IPS DF 6.9 (cell line): Measurements from ENCODE around the gene SMIM41.

Source experiments
- DNase-seq: peaks from one replicate; pipeline ENCODE4 v3.0.0-alpha.2; 2013; ENCODE audit warnings: low read depth, low spot score
- H3K27ac ChIP-seq: one replicate; pipeline ENCODE4 v1.5.1; 2013; ENCODE audit warnings: low read length, control low read depth
- H3K27me3 ChIP-seq: 2 replicates; pipeline ENCODE4 v1.6.1; 2013; ENCODE audit warnings: mild to moderate bottlenecking, low read length; ENCODE audit not compliant: control insufficient read depth, insufficient read depth
- H3K36me3 ChIP-seq: 2 replicates; pipeline ENCODE4 v1.6.1; 2013; ENCODE audit warnings: low read length; ENCODE audit not compliant: control insufficient read depth, insufficient read depth
- H3K4me1 ChIP-seq: 2 replicates; pipeline ENCODE4 v1.6.1; 2013; ENCODE audit warnings: low read length; ENCODE audit not compliant: control insufficient read depth, insufficient read depth
- H3K4me3 ChIP-seq: 2 replicates; pipeline ENCODE4 v1.5.1; 2013; ENCODE audit warnings: mild to moderate bottlenecking, low read length
- H3K9me3 ChIP-seq: 2 replicates; pipeline ENCODE4 v1.6.1; 2013; ENCODE audit warnings: low read length, inconsistent platforms; ENCODE audit not compliant: control insufficient read depth, insufficient read depth
- WGBS: extraction: QIAGEN DNeasy Blood & Tissue Kit; methylation state at CpG from one replicate; pipeline ENCODE4 v1.1.7; 2013; ENCODE audit warnings: mixed read lengths, missing lambda C conversion rate; ENCODE audit not compliant: insufficient read length, insufficient coverage; 5-methylcytosine and 5-hydroxymethylcytosine counted together

The SMIM41 gene

DNA sequence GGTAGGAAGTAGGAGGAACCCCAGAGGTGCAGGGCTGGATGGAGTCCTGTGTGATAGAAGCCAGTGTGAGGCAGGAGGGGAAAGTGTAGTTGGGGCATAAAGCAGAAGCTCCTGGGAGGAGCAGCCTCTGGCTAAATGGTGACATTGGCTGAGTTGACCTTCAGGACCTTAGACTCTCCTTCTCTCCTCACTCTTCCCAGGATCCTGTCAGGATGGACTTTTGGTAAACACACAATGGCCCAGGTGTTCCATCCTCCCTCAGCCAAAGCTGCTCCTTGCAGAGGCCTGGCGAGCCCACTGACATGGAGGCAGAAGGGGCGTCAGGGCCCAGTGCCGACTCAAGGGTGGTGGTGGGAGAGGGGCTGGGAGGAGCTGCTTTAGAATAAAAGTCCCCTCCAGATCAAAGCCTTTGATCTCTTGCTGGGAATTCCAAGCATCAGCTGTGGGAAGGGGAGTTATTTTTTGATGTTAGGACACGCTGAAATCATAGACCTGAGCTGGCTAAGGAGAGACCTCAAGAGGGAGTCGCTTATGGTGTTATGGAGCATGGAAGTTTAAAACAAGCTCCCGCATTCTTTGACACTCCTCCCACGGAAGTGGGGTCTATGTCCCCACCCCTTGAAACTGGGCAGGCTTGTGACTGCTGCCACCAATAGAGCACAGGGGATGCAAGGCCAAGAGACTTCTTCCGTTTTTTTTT lies 44.1 kb downstream of the SMIM41 start:
- Histone ChIP-seq H3K27ac (no peak overlapping the region), H3K9me3 (no peaks in the 10 kb centered on the region), H3K4me1 (peaks cover 30% of the 10 kb centered on the region), H3K27me3 (no peaks in the 10 kb centered on the region), H3K4me3 (no peak overlapping the region), H3K36me3 (no peaks in the 10 kb centered on the region)
- no peak for DNase-seq
- no CpG with 5 or more reads among the region's 8 CpGs for WGBS

DNA sequence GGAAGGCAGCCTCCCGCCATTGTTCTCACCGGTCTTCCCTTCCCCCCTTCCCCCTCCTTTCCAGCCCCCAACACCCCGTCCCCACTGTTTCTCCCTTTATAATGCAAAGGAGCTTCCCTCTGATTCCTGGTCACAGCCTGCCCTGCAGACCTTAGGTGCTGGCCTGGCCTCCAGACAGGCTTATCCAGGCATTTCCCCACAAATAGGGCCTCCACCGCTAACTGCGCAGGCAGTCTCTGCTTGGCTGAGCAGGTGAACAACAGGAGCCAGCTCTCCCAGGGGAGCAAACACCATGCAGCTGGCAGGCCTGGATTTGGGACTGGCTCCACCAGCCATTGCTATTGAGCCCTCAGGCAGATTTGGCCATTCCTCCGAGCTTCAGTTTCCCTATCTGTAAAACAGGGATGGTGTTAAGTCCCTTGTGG lies 46.0 kb downstream of the SMIM41 start:
- Histone ChIP-seq H3K4me1 (peaks cover 25% of the 10 kb centered on the region), H3K27me3 (no peaks in the 10 kb centered on the region), H3K4me3 (no peak overlapping the region), H3K9me3 (no peaks in the 10 kb centered on the region), H3K36me3 (no peaks in the 10 kb centered on the region), H3K27ac (peak overlapping the region; percentile 75)
- no peak for DNase-seq
- no CpG with 5 or more reads among the region's 6 CpGs for WGBS

DNA sequence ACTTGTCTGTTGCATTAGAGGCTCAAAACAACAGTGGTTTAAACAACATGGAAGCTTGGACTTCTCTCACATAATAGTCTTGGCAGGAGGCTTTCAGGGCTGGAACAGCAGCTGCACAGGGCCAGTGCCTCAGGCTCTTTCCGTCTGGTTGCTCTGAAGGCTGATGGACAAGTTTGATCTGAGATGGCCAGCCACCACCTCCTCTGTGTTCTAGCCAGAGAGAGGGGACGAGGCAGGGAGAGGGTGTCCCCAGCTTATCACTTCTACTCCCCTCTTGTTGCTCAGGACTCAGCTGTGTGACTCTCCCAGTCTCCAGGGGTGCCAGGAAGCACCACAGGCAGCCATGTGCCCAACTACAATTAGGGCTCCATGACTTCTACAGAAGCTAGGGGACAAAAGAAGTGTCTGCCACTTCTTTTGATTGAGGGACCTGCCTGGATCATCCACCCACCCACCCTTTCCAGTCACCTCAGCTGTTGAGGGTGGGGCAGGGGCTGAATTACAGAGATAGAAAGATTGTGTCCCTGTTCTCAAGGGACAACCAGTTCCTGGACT lies 46.6 kb downstream of the SMIM41 start:
- Histone ChIP-seq H3K36me3 (no peaks in the 10 kb centered on the region), H3K4me3 (no peak overlapping the region), H3K27me3 (no peaks in the 10 kb centered on the region), H3K9me3 (no peaks in the 10 kb centered on the region), H3K27ac (peak overlapping the region; percentile 75), H3K4me1 (peaks cover 29% of the 10 kb centered on the region)
- no peak for DNase-seq
- WGBS = no CpG with 5 or more reads among the region's 2 CpGs

DNA sequence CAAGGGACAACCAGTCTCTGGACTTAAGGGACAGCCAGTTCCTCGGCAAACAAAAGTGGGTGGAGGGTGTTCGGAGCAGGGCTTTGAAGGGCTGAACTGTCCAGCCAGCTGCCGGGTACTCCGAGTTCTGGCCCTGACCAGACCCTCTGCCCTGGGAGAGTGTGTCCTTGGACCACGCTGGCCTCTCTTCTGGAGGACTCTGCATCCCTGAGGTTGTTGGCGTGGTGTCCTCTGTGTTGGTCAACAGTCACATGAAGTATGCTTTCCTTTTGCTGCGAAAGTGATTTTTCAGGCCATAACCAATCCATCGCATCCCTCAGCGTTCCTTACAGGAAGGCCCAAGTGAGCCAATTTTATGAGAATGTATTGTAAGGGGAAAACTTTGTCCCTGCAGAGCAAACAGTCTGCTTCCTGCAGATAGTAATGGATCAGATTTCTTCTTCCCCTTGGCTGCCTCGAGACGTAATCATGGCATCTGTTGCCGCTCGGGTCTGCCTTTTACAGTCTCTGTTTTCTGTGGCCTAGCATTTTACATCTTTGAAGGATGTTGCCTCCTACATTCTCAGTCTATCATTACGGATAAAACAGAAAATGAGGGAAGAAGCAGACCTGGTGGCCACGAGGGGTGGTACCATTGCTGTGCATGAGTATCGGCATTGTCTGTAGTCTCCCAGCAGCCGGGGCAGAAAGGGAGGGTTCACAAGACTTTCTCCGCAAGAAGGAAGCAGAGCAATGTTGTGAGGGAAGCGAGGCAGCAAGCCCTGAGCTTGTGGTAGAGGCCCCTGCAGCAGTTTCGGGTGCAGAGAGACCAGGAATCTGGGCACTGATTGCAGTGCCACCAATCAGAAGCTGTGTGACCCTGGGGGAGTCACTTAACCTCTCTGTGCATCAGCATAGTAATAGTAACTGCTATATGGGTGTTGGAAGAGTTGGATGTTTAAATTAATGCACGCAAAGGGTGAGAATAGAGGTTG lies 47.4 kb downstream of the SMIM41 start:
- Histone ChIP-seq H3K27me3 (no peaks in the 10 kb centered on the region), H3K4me3 (no peak overlapping the region), H3K9me3 (no peaks in the 10 kb centered on the region), H3K36me3 (no peaks in the 10 kb centered on the region), H3K27ac (no peak overlapping the region), H3K4me1 (peaks cover 29% of the 10 kb centered on the region)
- WGBS = 100% methylated on average over 1 of the region's 21 CpGs
- no peak for DNase-seq

DNA sequence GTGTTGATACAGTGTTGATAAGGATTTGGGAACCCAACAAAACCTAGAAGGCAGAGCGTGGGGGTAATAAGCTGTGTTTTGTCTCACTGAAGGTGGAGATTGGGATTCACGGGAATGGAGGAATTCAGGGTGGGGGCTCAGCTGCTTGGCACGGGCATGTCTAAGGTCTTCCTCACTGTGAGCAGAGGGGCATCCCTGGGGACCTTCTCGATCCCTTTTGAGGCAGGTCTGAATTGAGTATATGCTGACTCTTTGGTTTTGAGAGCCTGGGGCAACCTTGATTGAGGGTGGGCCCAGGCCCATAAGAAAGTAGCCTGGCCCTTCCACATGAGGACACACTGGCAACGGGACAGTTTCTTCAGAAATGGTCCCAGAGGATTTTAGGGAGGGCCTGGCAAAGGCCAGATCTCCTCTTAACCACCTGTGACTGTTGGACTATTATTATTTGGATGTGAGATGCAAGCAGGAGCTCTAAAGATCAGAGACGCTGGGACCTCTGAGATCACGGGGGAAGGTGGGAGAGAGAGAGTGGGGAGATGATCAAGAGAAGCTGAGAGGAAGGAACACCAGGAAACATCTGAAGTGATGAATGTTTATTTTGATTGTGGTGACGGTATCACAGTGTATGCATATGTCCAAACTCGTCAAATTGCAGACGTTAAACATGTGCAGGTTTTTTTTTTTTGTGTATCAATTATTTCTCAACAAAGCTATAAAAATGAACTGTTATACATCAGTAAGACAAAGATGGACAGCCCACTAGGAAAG lies 48.4 kb downstream of the SMIM41 start:
- H3K4me1 ChIP-seq = peaks cover 24% of the 10 kb centered on the region
- no peak overlapping the region for H3K4me3 ChIP-seq
- no peaks in the 10 kb centered on the region for H3K27me3 ChIP-seq
- H3K9me3 ChIP-seq = no peaks in the 10 kb centered on the region
- DNase-seq = no peak
- no CpG with 5 or more reads among the region's 10 CpGs for WGBS
- H3K36me3 ChIP-seq = no peaks in the 10 kb centered on the region
- H3K27ac ChIP-seq = no peak overlapping the region

DNA sequence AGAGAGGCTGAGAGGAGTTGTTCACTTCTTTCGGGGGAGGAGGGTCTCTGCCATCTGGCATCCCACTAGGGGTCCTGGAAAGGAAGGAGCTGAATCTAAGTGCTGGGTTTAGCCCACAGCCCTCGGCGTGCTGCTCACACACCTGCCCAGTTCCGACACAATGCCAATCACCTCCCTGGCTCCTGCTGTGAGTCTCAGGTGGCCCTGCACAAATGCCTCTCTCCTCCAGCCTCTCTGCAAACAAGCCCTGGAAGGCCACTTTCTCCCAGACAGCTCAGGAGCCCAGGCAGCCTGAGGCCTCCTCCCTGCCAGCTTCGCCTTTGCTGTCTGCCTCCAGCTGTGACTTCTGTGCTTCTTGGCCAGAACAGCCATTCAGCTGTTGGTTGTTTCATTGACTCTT lies 51.2 kb downstream of the SMIM41 start:
- WGBS = no CpG with 5 or more reads among the region's 5 CpGs
- DNase-seq = no peak

DNA sequence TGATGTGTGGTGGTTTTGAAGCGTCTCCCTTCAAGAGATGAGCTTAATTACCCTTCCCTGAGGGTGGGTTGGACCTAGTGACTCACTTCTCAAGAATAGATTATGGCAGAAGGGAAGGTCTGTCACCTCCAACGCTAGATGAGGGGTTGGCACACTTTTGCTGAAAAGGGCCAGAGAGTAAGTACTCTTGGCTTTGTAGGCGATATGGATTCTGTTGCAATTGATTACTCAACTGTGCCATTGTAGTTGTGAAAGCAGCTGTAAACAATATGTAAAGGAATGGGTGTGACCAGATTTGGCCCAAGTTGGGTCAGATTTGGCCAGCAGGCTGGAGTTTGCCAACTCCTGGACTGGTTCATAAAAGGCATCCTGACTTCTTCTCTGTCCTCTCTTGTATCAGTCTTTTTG lies 53.3 kb downstream of the SMIM41 start:
- no peak overlapping the region for H3K27ac ChIP-seq
- peaks cover 3% of the 10 kb centered on the region for H3K4me1 ChIP-seq
- H3K36me3 ChIP-seq = no peaks in the 10 kb centered on the region; the same call in 1 of the 2 replicates
- H3K27me3 ChIP-seq = no peaks in the 10 kb centered on the region
- DNase-seq = no peak
- WGBS = no CpG with 5 or more reads among the region's 3 CpGs
- no peaks in the 10 kb centered on the region for H3K9me3 ChIP-seq
- no peak overlapping the region for H3K4me3 ChIP-seq

More for the DNA sequence above, 51.2 kb downstream of the SMIM41 start:
- Histone ChIP-seq H3K4me3 (no peak overlapping the region), H3K27me3 (no peaks in the 10 kb centered on the region), H3K9me3 (no peaks in the 10 kb centered on the region), H3K36me3 (no peaks in the 10 kb centered on the region), H3K27ac (no peak overlapping the region), H3K4me1 (peaks cover 12% of the 10 kb centered on the region)

DNA sequence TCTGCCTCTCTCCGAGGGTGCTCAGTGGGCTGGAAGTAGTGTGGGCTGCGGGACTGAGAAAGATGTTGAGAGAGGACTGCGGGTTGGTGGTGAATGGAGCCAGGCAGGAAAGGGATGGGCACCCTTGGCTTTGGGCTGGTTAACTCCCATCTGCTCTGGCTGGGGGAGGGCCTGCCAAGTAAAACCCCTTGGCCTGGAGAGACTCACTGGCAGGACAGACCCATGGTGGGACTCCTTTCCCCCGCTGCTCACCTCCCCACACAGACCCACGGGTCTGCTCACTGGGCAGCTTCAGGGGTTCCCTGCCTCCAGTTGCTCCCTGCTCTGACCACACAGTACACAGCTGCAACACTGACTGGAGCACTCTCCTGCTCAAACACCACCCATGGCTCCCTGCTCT lies 58.2 kb downstream of the SMIM41 start:
- Histone ChIP-seq H3K9me3 (no peaks in the 10 kb centered on the region), H3K4me3 (no peak overlapping the region), H3K27me3 (no peaks in the 10 kb centered on the region), H3K4me1 (no peaks in the 10 kb centered on the region), H3K36me3 (no peaks in the 10 kb centered on the region; the same call in 1 of the 2 replicates), H3K27ac (no peak overlapping the region)
- WGBS = no CpG with 5 or more reads among the region's 5 CpGs
- no peak for DNase-seq

DNA sequence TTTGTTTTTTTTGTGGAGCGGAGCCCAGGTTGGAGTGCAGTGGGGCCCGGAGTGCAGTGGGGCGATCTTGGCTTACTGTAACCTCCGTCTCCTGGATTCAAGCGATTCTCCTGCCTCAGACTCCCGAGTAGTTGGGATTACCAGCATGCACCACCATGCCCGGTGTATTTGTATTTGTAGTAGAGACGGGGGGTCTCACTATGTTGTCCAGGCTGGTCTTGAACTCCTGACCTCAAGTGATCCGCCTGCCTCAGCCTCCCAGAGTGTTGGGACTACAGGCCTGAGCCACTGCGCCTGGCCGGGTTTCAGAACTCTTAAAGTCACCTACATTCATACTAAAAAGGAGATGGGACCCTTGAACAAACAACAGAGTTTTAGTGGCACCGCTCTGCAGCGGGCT lies 59.6 kb downstream of the SMIM41 start:
- no peak for DNase-seq
- no peaks in the 10 kb centered on the region for H3K27me3 ChIP-seq
- H3K27ac ChIP-seq = no peak overlapping the region
- peaks cover 3% of the 10 kb centered on the region; the same call in 1 of the 2 replicates for H3K4me1 ChIP-seq
- WGBS = no CpG with 5 or more reads among the region's 13 CpGs
- no peak overlapping the region for H3K4me3 ChIP-seq
- H3K36me3 ChIP-seq = no peaks in the 10 kb centered on the region; the same call in 1 of the 2 replicates
- no peaks in the 10 kb centered on the region for H3K9me3 ChIP-seq
